NT2/D1 (cell line): ENCODE data around the gene ZNF490.

Source experiments
- SUZ12 ChIP-seq: IDR thresholded peaks from 2 replicates; pipeline ENCODE4 v1.6.1; 2011; ENCODE audit not compliant: insufficient read length, insufficient read depth; ENCODE audit errors: extremely low read depth
- YY1 ChIP-seq: IDR thresholded peaks from 2 replicates; pipeline ENCODE4 v1.6.1; 2011; ENCODE audit not compliant: insufficient read length, insufficient read depth
- ZNF274 ChIP-seq: IDR thresholded peaks from 2 replicates; pipeline ENCODE4 v1.6.1; 2011; ENCODE audit warnings: mild to moderate bottlenecking, low read depth, low read length

GRCh38 chr19:12544401-12544876 is 66.2 kb downstream of the ZNF490 start:
- TF ChIP-seq SUZ12, result no peak
- no peak for TF ChIP-seq YY1
- no peak for TF ChIP-seq ZNF274
